GM12872 (cell line): ENCODE results near the gene CIB4.

Experiments
- CTCF ChIP-seq: IDR thresholded peaks from 3 replicates; pipeline ENCODE4 v1.5.1; 2011; ENCODE audit warnings: low read depth, mild to moderate bottlenecking, low read length, moderate library complexity; ENCODE audit not compliant: insufficient read depth

The CIB4 gene

GRCh38 chr2:26580751-26581150, 60.4 kb downstream of the CIB4 start:
- TF ChIP-seq CTCF: no peak

- no peak for TF ChIP-seq CTCF
Measured at GRCh38 chr2:26580151-26580550, 61.0 kb downstream of the CIB4 start.

- no peak for TF ChIP-seq CTCF
Measured at GRCh38 chr2:26579723-26580040, 61.5 kb downstream of the CIB4 start.

- TF ChIP-seq CTCF: no peak
Measured at GRCh38 chr2:26579025-26579722, 62.0 kb downstream of the CIB4 start.

- no peak for TF ChIP-seq CTCF
Measured at GRCh38 chr2:26578581-26578980, 62.6 kb downstream of the CIB4 start.

GRCh38 chr2:26578113-26578458, 63.1 kb downstream of the CIB4 start:
- TF ChIP-seq CTCF: no peak

- peak; percentile 99 for TF ChIP-seq CTCF
Measured at GRCh38 chr2:26577442-26578112, 63.6 kb downstream of the CIB4 start.
